ENCODE data around the gene PSMB11. TPM values are rescaled to one million over a fixed set of nuclear protein-coding genes. Genes with fewer than 3 reads are reported as not detected.
A peak's percentile ranks its signal among the peaks of the same experiment; 100 is the strongest.

PSMB11 gene
- total RNA-seq, 1 donor from 2014 or later = not detected

- peak overlapping the region in 1 of 2 donors; percentile 34 for H3K27ac ChIP-seq
- H3K4me1 ChIP-seq = peaks cover 7 to 17% of the 10 kb centered on the region in 2 donors
- peaks cover 51 to 62% of the 10 kb centered on the region in 2 donors for H3K36me3 ChIP-seq
Measured at GRCh38 chr14:23068789-23069412, 26.9 kb downstream of the PSMB11 start.

GRCh38 chr14:23069413-23069806 is 27.4 kb downstream of the PSMB11 start:
- intact Hi-C loops (cut with DNase I) = no loop called here
- H3K4me1 ChIP-seq = peaks cover 7 to 17% of the 10 kb centered on the region in 2 donors
- H3K9me3 ChIP-seq = no peaks in the 10 kb centered on the region
- no peak for TF ChIP-seq CTCF (IDR thresholded peaks at IDR 0.05)
- H3K27ac ChIP-seq = peak overlapping the region in 1 of 2 donors; percentile 34
- H3K27me3 ChIP-seq = no peaks in the 10 kb centered on the region
- H3K4me3 ChIP-seq = no peak overlapping the region
- DNase-seq (ENCODE audit: low spot score in 2 of 2) = no peak
- peaks cover 56 to 61% of the 10 kb centered on the region in 2 donors for H3K36me3 ChIP-seq

More at GRCh38 chr14:23068789-23069412, 26.9 kb downstream of the PSMB11 start:
- Histone ChIP-seq H3K9me3 (no peaks in the 10 kb centered on the region), H3K4me3 (no peak overlapping the region), H3K27me3 (no peaks in the 10 kb centered on the region)
- peak; percentile 87 to 96 (median 95) for TF ChIP-seq CTCF (IDR thresholded peaks at IDR 0.05)
- peak in 1 of 2 donors; percentile 90 for DNase-seq (ENCODE audit: low spot score in 2 of 2)
- intact Hi-C loops (cut with DNase I) = no loop called here

GRCh38 chr14:23070262-23071129 is 28.5 kb downstream of the PSMB11 start:
- Histone ChIP-seq H3K36me3 (peaks cover 57 to 61% of the 10 kb centered on the region in 2 donors), H3K27ac (peak overlapping the region; percentile 79 to 82), H3K4me3 (peak overlapping the region; percentile 73 to 76), H3K4me1 (peaks cover 7 to 17% of the 10 kb centered on the region in 2 donors), H3K9me3 (no peaks in the 10 kb centered on the region), H3K27me3 (no peaks in the 10 kb centered on the region)
- peak in 1 of 2 donors; percentile 37 for DNase-seq (ENCODE audit: low spot score in 2 of 2)
- intact Hi-C loops (cut with DNase I) = loop anchor here (2.0 kb wide), 1 partner anchor 24 kb away; the partner anchor contains the start of genes ACIN1 and C14orf119
- no peak for TF ChIP-seq CTCF (IDR thresholded peaks at IDR 0.05)

- Histone ChIP-seq H3K27ac (peak overlapping the region; percentile 79 to 82), H3K36me3 (peaks cover 57 to 61% of the 10 kb centered on the region in 2 donors), H3K9me3 (no peaks in the 10 kb centered on the region), H3K4me3 (peak overlapping the region; percentile 73 to 76), H3K27me3 (no peaks in the 10 kb centered on the region), H3K4me1 (peaks cover 7 to 17% of the 10 kb centered on the region in 2 donors)
- TF ChIP-seq CTCF (IDR thresholded peaks at IDR 0.05) = peak in 2 of 3 experiments; percentile 1 to 13
- intact Hi-C loops (cut with DNase I) = loop anchor here (2.0 kb wide), 1 partner anchor 23 kb away; the partner anchor contains the start of genes ACIN1 and C14orf119
- DNase-seq (ENCODE audit: low spot score in 2 of 2) = peak; percentile 65 to 92
Measured at GRCh38 chr14:23071244-23071920, 29.4 kb downstream of the PSMB11 start.

GRCh38 chr14:23071921-23072539 is 30.0 kb downstream of the PSMB11 start:
- TF ChIP-seq CTCF (IDR thresholded peaks at IDR 0.05) = no peak
- Histone ChIP-seq H3K4me3 (peak overlapping the region; percentile 73 to 76), H3K9me3 (no peaks in the 10 kb centered on the region), H3K36me3 (peaks cover 56 to 61% of the 10 kb centered on the region in 2 donors), H3K27me3 (no peaks in the 10 kb centered on the region), H3K27ac (peak overlapping the region; percentile 79 to 82), H3K4me1 (peaks cover 7 to 17% of the 10 kb centered on the region in 2 donors)
- intact Hi-C loops (cut with DNase I) = loop anchor here (2.0 kb wide), 1 partner anchor 23 kb away; the partner anchor contains the start of genes ACIN1 and C14orf119
- DNase-seq (ENCODE audit: low spot score in 2 of 2) = peak in 1 of 2 donors; percentile 35
